ENCODE results near the gene GIPC3.

DNA sequence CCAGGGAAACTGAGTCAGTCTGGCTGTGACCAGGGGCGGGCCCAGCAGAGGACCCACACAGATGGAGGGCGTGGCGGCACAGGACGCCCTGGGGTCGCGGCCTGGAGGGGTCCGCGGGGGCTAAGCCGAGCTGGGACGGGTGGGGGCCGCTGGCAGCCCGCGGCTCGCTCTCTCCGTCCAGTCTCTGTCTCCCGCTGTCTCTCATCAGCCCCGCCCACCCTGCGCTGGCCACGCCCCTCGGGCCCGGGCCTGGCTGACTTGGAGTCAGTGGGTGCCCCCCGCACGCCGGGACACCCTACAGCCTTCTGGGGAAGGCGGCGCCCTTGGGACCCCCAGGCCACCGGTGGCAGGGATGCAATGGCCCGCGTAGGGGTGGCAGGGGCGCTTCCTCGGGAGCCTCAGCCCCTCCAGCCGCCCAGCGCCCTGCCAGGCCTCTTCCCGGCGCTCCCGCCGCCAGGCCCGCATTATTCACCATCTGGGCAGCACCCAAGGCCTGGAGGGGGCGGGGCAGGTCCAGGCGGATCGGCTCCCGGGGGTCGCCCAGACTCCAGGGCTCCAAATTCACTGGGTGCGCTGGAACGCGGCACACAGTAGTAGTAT is 21.5 kb downstream of the GIPC3 start, which contains the start of gene TBXA2R:
- TF ChIP-seq RCOR1 (IDR thresholded peaks at IDR 0.05; ENCODE audit: low read depth, low read length) (no peak), JUN (IDR thresholded peaks at IDR 0.05) (no peak)
- TF ChIP-seq, protein P1, sequence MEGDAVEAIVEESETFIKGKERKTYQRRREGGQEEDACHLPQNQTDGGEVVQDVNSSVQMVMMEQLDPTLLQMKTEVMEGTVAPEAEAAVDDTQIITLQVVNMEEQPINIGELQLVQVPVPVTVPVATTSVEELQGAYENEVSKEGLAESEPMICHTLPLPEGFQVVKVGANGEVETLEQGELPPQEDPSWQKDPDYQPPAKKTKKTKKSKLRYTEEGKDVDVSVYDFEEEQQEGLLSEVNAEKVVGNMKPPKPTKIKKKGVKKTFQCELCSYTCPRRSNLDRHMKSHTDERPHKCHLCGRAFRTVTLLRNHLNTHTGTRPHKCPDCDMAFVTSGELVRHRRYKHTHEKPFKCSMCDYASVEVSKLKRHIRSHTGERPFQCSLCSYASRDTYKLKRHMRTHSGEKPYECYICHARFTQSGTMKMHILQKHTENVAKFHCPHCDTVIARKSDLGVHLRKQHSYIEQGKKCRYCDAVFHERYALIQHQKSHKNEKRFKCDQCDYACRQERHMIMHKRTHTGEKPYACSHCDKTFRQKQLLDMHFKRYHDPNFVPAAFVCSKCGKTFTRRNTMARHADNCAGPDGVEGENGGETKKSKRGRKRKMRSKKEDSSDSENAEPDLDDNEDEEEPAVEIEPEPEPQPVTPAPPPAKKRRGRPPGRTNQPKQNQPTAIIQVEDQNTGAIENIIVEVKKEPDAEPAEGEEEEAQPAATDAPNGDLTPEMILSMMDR (IDR thresholded peaks at IDR 0.05) = no peak
